ENCODE results near the gene PSTPIP2. TPM values are rescaled to one million over a fixed set of nuclear protein-coding genes. Genes with fewer than 3 reads are reported as not detected.

The PSTPIP2 gene
- total RNA-seq, 1 donor from 2014 or later: 6.2 TPM

GRCh38 chr18:46109386-46109785 is 37.3 kb upstream of the PSTPIP2 start:
- H3K4me1 Mint-ChIP-seq: peaks cover 6% of the 10 kb centered on the region
- no peak overlapping the region for H3K27ac Mint-ChIP-seq
- Histone ChIP-seq H3K4me1 (no peaks in the 10 kb centered on the region), H3K27ac (no peak overlapping the region), H2AFZ (replicated peaks) (no peak overlapping the region), H3K79me2 (ENCODE audit: low read depth) (peaks cover 65% of the 10 kb centered on the region), H3K36me3 (peaks cover 5% of the 10 kb centered on the region), H3K4me3 (no peak overlapping the region), H4K20me1 (ENCODE audit: low read depth) (no peaks in the 10 kb centered on the region), H3K9me3 (ENCODE audit: low read depth) (no peaks in the 10 kb centered on the region), H3K4me2 (no peak overlapping the region), H3K9ac (no peak overlapping the region), H3F3A (ENCODE audit: low read depth) (peaks cover 14% of the 10 kb centered on the region), H3K27me3 (no peaks in the 10 kb centered on the region)
- no peaks in the 10 kb centered on the region for H3K9me3 Mint-ChIP-seq
- no peak overlapping the region for H3K4me3 Mint-ChIP-seq
- TF ChIP-seq EZH2 (IDR thresholded peaks at IDR 0.05): no peak
- no peak for DNase-seq (ENCODE audit: low spot score)
- H3K36me3 Mint-ChIP-seq: peaks cover 45% of the 10 kb centered on the region
- no peaks in the 10 kb centered on the region for H3K27me3 Mint-ChIP-seq (ENCODE audit: insufficient read depth, low read depth)

- Mint-ChIP-seq H3K4me1 (peaks cover 11% of the 10 kb centered on the region), H3K36me3 (peaks cover 20% of the 10 kb centered on the region), H3K27me3 (ENCODE audit: insufficient read depth, low read depth) (peaks cover 2% of the 10 kb centered on the region), H3K9me3 (no peaks in the 10 kb centered on the region), H3K27ac (peak within 1 kb of the TSS; percentile 39), H3K4me3 (peak within 1 kb of the TSS; percentile 98)
- H3F3A ChIP-seq (ENCODE audit: low read depth): no peaks in the 10 kb centered on the region
- H2AFZ ChIP-seq (replicated peaks): peak within 1 kb of the TSS; percentile 69
- H3K27ac ChIP-seq: no peak within 1 kb of the TSS
- TF ChIP-seq CTCF (IDR thresholded peaks at IDR 0.05) (no peak), EZH2 (IDR thresholded peaks at IDR 0.05) (no peak), EZH2phosphoT487 (IDR thresholded peaks at IDR 0.05) (no peak)
- no peaks in the 10 kb centered on the region for H3K9me3 ChIP-seq (ENCODE audit: low read depth)
- H3K4me2 ChIP-seq: peak within 1 kb of the TSS; percentile 96
- H3K79me2 ChIP-seq (ENCODE audit: low read depth): peaks cover 38% of the 10 kb centered on the region
- peak within 1 kb of the TSS; percentile 77 for H3K4me3 ChIP-seq
- H4K20me1 ChIP-seq (ENCODE audit: low read depth): no peaks in the 10 kb centered on the region
- no peaks in the 10 kb centered on the region for H3K27me3 ChIP-seq
- peak; percentile 96 for DNase-seq (ENCODE audit: low spot score)
- H3K9ac ChIP-seq: peak within 1 kb of the TSS; percentile 53
- peaks cover 5% of the 10 kb centered on the region for H3K36me3 ChIP-seq
- no peaks in the 10 kb centered on the region for H3K4me1 ChIP-seq
Observed at GRCh38 chr18:46104128-46104911, 32.3 kb upstream of the PSTPIP2 start, which contains the start of gene HAUS1. Gene HAUS1, plus strand, starts transcription at chr18:46104385. Its CDS starts 27 bp downstream, at chr18:46104412.

GRCh38 chr18:46099463-46099862 is 27.4 kb upstream of the PSTPIP2 start:
- H3K79me2 ChIP-seq (ENCODE audit: low read depth): peaks cover 38% of the 10 kb centered on the region
- no peaks in the 10 kb centered on the region for H3K27me3 ChIP-seq

More at GRCh38 chr18:46099463-46099862, 27.4 kb upstream of the PSTPIP2 start:
- Mint-ChIP-seq H3K36me3 (peaks cover 6% of the 10 kb centered on the region), H3K9me3 (no peaks in the 10 kb centered on the region), H3K4me3 (no peak overlapping the region), H3K27ac (no peak overlapping the region), H3K27me3 (ENCODE audit: insufficient read depth, low read depth) (peaks cover 6% of the 10 kb centered on the region), H3K4me1 (peaks cover 24% of the 10 kb centered on the region)
- no peak for DNase-seq (ENCODE audit: low spot score)
- peaks cover 8% of the 10 kb centered on the region for H3K4me1 ChIP-seq
- no peak overlapping the region for H3K4me2 ChIP-seq
- H3K9me3 ChIP-seq (ENCODE audit: low read depth): no peaks in the 10 kb centered on the region
- no peak overlapping the region for H3K9ac ChIP-seq
- TF ChIP-seq EZH2phosphoT487 (IDR thresholded peaks at IDR 0.05) (no peak), EZH2 (IDR thresholded peaks at IDR 0.05) (no peak), CTCF (IDR thresholded peaks at IDR 0.05) (no peak)
- no peak overlapping the region for H2AFZ ChIP-seq (replicated peaks)
- peaks cover 12% of the 10 kb centered on the region for H3F3A ChIP-seq (ENCODE audit: low read depth)
- peaks cover 6% of the 10 kb centered on the region for H3K36me3 ChIP-seq
- H3K27ac ChIP-seq: no peak overlapping the region
- no peak overlapping the region for H3K4me3 ChIP-seq
- H4K20me1 ChIP-seq (ENCODE audit: low read depth): peaks cover 32% of the 10 kb centered on the region
